HCT116 (cell line): Measurements from ENCODE around the gene MBP. TPM values are rescaled to one million over a fixed set of nuclear protein-coding genes. Genes with fewer than 3 reads are reported as not detected.

Experiments used
- ATAC-seq: fragments of 200-7000 bp; cut with Tn5 transposase; 2 replicates; pipeline ENCODE4 v1.9.1; 2020; ENCODE audit warnings: mild to moderate bottlenecking, moderate library complexity
- BruUV-seq: library from RNA; stranded (reverse); fragments of 400-500 nt; replicated peaks from 2 replicates; lab custom pipeline; 2021; lab: Mats Ljungman, UMichigan
- CTCF ChIA-PET: fragments of 300-600 bp; sonication (Branson Sonifier 250); formaldehyde crosslinking; loops from one replicate; lab custom pipeline; 2021; ENCODE audit warnings: antibody characterized with exemption; lab: Charles Lee
- POLR2A ChIA-PET: fragments of 300-600, 350-600 bp; sonication (Branson Sonifier 250); formaldehyde crosslinking; loops from one replicate; lab custom pipeline; 2021; ENCODE audit warnings: antibody characterized with exemption; lab: Charles Lee
- RAD21 ChIA-PET, 2 experiments: fragments of 300-600 bp; sonication (Branson Sonifier 250); formaldehyde crosslinking; loops; one replicate each; lab custom pipeline; 2023; ENCODE audit warnings: low total read pairs in 2 of 2; ENCODE audit not compliant: uncharacterized antibody in 2 of 2, unreplicated experiment in 2 of 2, low non-redundant PET in 1 of 2; lab: Charles Lee
- DNase-seq: peaks from one replicate; pipeline ENCODE4 v3.0.0-alpha.2; 2010; ENCODE audit warnings: low read depth, low spot score
- H2AFZ ChIP-seq: fragments of 200-600 bp; shearing (Covaris generic), sonication (generic); 2 replicates; pipeline ENCODE4 v1.6.1; 2017; ENCODE audit warnings: low read depth, mixed run types, mixed read lengths, antibody characterized with exemption, low read length; ENCODE audit not compliant: poor library complexity, severe bottlenecking
- H3K27ac ChIP-seq: 2 replicates; pipeline ENCODE4 v1.5.1; 2012; ENCODE audit warnings: low read depth, low read length
- H3K27me3 ChIP-seq: fragments of 200-600 bp; sonication (generic); 2 replicates; pipeline ENCODE4 v1.6.1; 2016; ENCODE audit warnings: mixed run types, low read length, mixed read lengths; ENCODE audit not compliant: insufficient read depth
- H3K36me3 ChIP-seq, 2 experiments: fragments of 200-500 bp in 1 of 2; fragments of 200-600 bp in 1 of 2; sonication (Bioruptor generic) in 1 of 2; sonication (generic) in 1 of 2; 2 replicates each; pipeline versions ENCODE4 v1.5.1 to v1.6.1; 2014 to 2016; ENCODE audit warnings: low read length in 2 of 2, inconsistent platforms in 1 of 2, mixed read lengths in 1 of 2, mixed run types in 1 of 2; ENCODE audit not compliant: insufficient read depth in 2 of 2, control insufficient read depth in 1 of 2
- H3K4me1 ChIP-seq, 2 experiments: fragments of 200-600 bp in 1 of 2; sonication (generic) in 1 of 2; 2 replicates each; pipeline versions ENCODE4 v1.5.1 to v1.6.1; 2012 to 2017; ENCODE audit warnings: low read length in 2 of 2, inconsistent platforms in 1 of 2, mild to moderate bottlenecking in 1 of 2, mixed read lengths in 1 of 2, mixed run types in 1 of 2, moderate library complexity in 1 of 2; ENCODE audit not compliant: insufficient read depth in 2 of 2, control insufficient read depth in 1 of 2
- H3K4me2 ChIP-seq: fragments of 200-600 bp; sonication (generic); 2 replicates; pipeline ENCODE4 v1.6.1; 2017; ENCODE audit warnings: mixed run types, low read length, mixed read lengths
- H3K4me3 ChIP-seq, 2 experiments: fragments of 200-600 bp in 1 of 2; sonication (generic) in 1 of 2; replicated peaks in 1 of 2; 2 replicates each; pipeline ENCODE4 v1.5.1; 2011 to 2016; ENCODE audit warnings: low read length in 2 of 2, control low read depth in 1 of 2, low read depth in 1 of 2, mild to moderate bottlenecking in 1 of 2, mixed read lengths in 1 of 2, mixed run types in 1 of 2
- H3K79me2 ChIP-seq: fragments of 200-600 bp; sonication (generic); 2 replicates; pipeline ENCODE4 v1.6.1; 2017; ENCODE audit warnings: mild to moderate bottlenecking, mixed run types, low read length, moderate library complexity, mixed read lengths; ENCODE audit not compliant: insufficient read depth
- H3K9ac ChIP-seq: fragments of 200-600 bp; sonication (generic); 2 replicates; pipeline ENCODE4 v1.6.1; 2016; ENCODE audit warnings: low read length, mixed read lengths
- H3K9me2 ChIP-seq: fragments of 200-600 bp; sonication (generic), shearing (Covaris generic); 2 replicates; pipeline ENCODE4 v1.6.1; 2017; ENCODE audit warnings: mixed run types, mild to moderate bottlenecking, moderate library complexity; ENCODE audit not compliant: insufficient read depth
- H3K9me3 ChIP-seq, 2 experiments: fragments of 200-500 bp in 1 of 2; fragments of 200-600 bp in 1 of 2; sonication (Bioruptor generic) in 1 of 2; sonication (generic) in 1 of 2; 2 replicates each; pipeline ENCODE4 v1.6.1; 2014 to 2017; ENCODE audit warnings: low read length in 2 of 2, mixed read lengths in 2 of 2, inconsistent platforms in 1 of 2, low read depth in 1 of 2, mild to moderate bottlenecking in 1 of 2, mixed run types in 1 of 2, moderate library complexity in 1 of 2; ENCODE audit not compliant: control insufficient read depth in 1 of 2, insufficient read depth in 1 of 2
- H4K20me1 ChIP-seq: fragments of 200-600 bp; sonication (generic), shearing (Covaris generic); 2 replicates; pipeline ENCODE4 v1.6.1; 2017; ENCODE audit warnings: mixed run types, mild to moderate bottlenecking, moderate library complexity; ENCODE audit not compliant: insufficient read depth
- CEBPB ChIP-seq: IDR thresholded peaks from 2 replicates; pipeline ENCODE4 v1.6.1; 2012; ENCODE audit warnings: low read depth
- EGR1 ChIP-seq: IDR thresholded peaks from 2 replicates; pipeline ENCODE4 v1.6.1; 2012; ENCODE audit warnings: low read depth
- EZH2 ChIP-seq: fragments of 200-600 bp; sonication (generic); IDR thresholded peaks from 2 replicates; pipeline ENCODE4 v1.6.1; 2017; ENCODE audit warnings: antibody characterized with exemption, mixed run types
- EZH2phosphoT487 ChIP-seq: fragments of 200-600 bp; IDR thresholded peaks from 2 replicates; pipeline ENCODE4 v1.6.1; 2018; ENCODE audit warnings: antibody characterized with exemption, borderline replicate concordance
- FOSL1 ChIP-seq: IDR thresholded peaks from 2 replicates; pipeline ENCODE4 v1.6.1; 2012; ENCODE audit warnings: low read depth
- POLR2A ChIP-seq: IDR thresholded peaks from 2 replicates; pipeline ENCODE4 v1.7.0; 2011; ENCODE audit warnings: borderline replicate concordance; ENCODE audit not compliant: insufficient read depth, insufficient read length; ENCODE audit errors: extremely low read depth
- POLR2AphosphoS5 ChIP-seq: IDR thresholded peaks from 2 replicates; pipeline ENCODE4 v1.6.1; 2011; ENCODE audit warnings: mild to moderate bottlenecking, low read depth, low read length, moderate library complexity
- RAD21 ChIP-seq: IDR thresholded peaks from 2 replicates; pipeline ENCODE4 v1.6.1; 2012; ENCODE audit warnings: low read depth, mild to moderate bottlenecking
- SIN3A ChIP-seq: IDR thresholded peaks from 2 replicates; pipeline ENCODE4 v1.6.1; 2012; ENCODE audit warnings: low read depth
- SRF ChIP-seq: IDR thresholded peaks from 2 replicates; pipeline ENCODE4 v1.6.1; 2012; ENCODE audit warnings: low read depth
- ZFX ChIP-seq: fragments of 450-650 bp; IDR thresholded peaks from 2 replicates; pipeline ENCODE4 v1.6.1; 2017
- ZNF274 ChIP-seq: fragments of 200-500 bp; sonication (Bioruptor generic); IDR thresholded peaks from 2 replicates; pipeline ENCODE4 v1.6.1; 2014; ENCODE audit warnings: mild to moderate bottlenecking, low read depth, low read length, inconsistent platforms
- intact Hi-C: fragments of 100-400 bp; cut with micrococcal nuclease; formaldehyde crosslinking; loops from 2 replicates; pipeline ENCODE4 v1.10.0; 2022
- total RNA-seq: library from RNA; stranded (reverse); gene quantifications from one replicate; pipeline ENCODE4 v1.2.1, GENCODE V29; 2021; ENCODE audit not compliant: unreplicated experiment
- TF ChIP-seq, protein P1 (sequence below): IDR thresholded peaks from 2 replicates; pipeline ENCODE4 v1.6.1; 2012; ENCODE audit warnings: low read depth

The MBP gene
- total RNA-seq, 1 experiment from 2014 or later = 34.9 TPM

GRCh38 chr18:76983613-76984051 is 149.0 kb downstream of the MBP start:
- ChIA-PET RAD21 (no interaction called here), CTCF (interaction anchor here (1.0 to 2.4 kb wide), 4 partner anchors 19 to 224 kb away, joined by 3 to 16 read pairs (median 4); no protein-coding TSS in a partner anchor), POLR2A (no interaction called here)
- Histone ChIP-seq H3K9me2 (no peaks in the 10 kb centered on the region), H3K4me3 (no peak overlapping the region), H2AFZ (no peak overlapping the region), H3K9ac (no peak overlapping the region), H4K20me1 (no peaks in the 10 kb centered on the region), H3K27me3 (no peaks in the 10 kb centered on the region), H3K4me2 (no peak overlapping the region; the same call in 1 of the 2 replicates), H3K4me1 (peaks cover 2 to 5% of the 10 kb centered on the region in 2 experiments; a peak in 3 of 4 replicates), H3K79me2 (no peaks in the 10 kb centered on the region), H3K27ac (no peak overlapping the region), H3K9me3 (no peaks in the 10 kb centered on the region), H3K36me3 (no peaks in the 10 kb centered on the region)
- no TSS peak for BruUV-seq
- TF ChIP-seq, protein P1, sequence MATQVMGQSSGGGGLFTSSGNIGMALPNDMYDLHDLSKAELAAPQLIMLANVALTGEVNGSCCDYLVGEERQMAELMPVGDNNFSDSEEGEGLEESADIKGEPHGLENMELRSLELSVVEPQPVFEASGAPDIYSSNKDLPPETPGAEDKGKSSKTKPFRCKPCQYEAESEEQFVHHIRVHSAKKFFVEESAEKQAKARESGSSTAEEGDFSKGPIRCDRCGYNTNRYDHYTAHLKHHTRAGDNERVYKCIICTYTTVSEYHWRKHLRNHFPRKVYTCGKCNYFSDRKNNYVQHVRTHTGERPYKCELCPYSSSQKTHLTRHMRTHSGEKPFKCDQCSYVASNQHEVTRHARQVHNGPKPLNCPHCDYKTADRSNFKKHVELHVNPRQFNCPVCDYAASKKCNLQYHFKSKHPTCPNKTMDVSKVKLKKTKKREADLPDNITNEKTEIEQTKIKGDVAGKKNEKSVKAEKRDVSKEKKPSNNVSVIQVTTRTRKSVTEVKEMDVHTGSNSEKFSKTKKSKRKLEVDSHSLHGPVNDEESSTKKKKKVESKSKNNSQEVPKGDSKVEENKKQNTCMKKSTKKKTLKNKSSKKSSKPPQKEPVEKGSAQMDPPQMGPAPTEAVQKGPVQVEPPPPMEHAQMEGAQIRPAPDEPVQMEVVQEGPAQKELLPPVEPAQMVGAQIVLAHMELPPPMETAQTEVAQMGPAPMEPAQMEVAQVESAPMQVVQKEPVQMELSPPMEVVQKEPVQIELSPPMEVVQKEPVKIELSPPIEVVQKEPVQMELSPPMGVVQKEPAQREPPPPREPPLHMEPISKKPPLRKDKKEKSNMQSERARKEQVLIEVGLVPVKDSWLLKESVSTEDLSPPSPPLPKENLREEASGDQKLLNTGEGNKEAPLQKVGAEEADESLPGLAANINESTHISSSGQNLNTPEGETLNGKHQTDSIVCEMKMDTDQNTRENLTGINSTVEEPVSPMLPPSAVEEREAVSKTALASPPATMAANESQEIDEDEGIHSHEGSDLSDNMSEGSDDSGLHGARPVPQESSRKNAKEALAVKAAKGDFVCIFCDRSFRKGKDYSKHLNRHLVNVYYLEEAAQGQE = no peak
- TF ChIP-seq CEBPB (no peak), SRF (no peak), SIN3A (no peak), EZH2phosphoT487 (no peak), FOSL1 (no peak), EZH2 (no peak), POLR2A (no peak), ZNF274 (no peak), POLR2AphosphoS5 (no peak), EGR1 (no peak), ZFX (no peak), RAD21 (no peak)
- peak; percentile 34 for ATAC-seq
- intact Hi-C loops = loop anchor here (1.0 kb wide), 2 partner anchors 108 to 181 kb away; no protein-coding TSS in a partner anchor
- no peak for DNase-seq
